Activated CD4-positive, CD25-positive, alpha-beta regulatory T cell (primary cell): Measurements from ENCODE around the gene AMDHD1.

Source experiments
- DNase-seq, 4 experiments: peaks; one replicate each; lab custom pipeline; 2025; lab: John Stamatoyannopoulos, UW

Gene AMDHD1, protein sequence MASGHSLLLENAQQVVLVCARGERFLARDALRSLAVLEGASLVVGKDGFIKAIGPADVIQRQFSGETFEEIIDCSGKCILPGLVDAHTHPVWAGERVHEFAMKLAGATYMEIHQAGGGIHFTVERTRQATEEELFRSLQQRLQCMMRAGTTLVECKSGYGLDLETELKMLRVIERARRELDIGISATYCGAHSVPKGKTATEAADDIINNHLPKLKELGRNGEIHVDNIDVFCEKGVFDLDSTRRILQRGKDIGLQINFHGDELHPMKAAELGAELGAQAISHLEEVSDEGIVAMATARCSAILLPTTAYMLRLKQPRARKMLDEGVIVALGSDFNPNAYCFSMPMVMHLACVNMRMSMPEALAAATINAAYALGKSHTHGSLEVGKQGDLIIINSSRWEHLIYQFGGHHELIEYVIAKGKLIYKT

DNA sequence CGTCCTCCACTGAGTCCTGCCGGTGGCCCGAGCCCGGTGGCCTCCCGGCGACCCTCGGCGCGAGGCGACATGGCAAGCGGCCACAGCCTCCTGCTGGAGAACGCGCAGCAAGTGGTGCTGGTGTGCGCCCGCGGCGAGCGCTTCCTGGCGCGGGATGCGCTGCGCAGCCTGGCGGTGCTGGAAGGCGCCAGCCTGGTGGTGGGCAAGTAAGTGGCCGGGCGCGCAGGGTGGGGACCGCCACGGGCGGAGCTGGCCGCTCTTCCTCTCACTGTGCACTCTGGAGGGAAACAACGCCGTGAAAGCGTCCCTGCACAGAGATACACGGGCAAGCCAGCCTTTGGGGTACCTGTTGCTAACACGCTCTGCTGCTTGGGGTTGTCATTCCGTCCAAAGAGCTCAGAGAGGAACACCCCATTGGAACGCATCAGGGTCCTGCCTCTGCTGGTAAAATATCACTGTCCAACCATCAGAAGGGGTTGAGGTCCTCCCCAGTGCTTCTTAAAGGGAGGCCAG, at the start of gene AMDHD1:
TSS of gene AMDHD1 (plus strand) at position 2 of the 513 bp plus-strand sequence. CDS start at position 70, 68 bp downstream.
- DNase-seq, result peak; percentile 10 to 38 (median 20)

DNA sequence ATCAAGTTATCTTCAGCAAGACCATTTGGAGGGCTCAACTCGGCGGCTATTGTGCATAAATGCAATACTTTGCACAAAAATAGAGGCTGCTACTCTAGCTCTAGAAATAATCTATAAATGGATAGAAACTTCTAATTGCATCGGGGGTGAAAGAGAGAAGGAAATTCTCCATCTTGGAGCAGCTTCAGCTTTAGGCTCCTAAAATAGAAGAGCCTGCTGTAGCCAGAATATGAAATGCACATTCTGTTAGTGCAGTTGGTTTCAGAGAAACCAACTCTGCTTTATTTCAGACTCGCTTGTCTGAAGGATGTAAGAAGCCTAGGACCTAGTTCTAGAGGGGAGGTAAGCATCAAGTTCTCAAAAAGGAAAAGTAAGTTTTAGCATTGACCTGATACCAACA, 46.3 kb upstream of the AMDHD1 start:
- DNase-seq, result no peak

DNA sequence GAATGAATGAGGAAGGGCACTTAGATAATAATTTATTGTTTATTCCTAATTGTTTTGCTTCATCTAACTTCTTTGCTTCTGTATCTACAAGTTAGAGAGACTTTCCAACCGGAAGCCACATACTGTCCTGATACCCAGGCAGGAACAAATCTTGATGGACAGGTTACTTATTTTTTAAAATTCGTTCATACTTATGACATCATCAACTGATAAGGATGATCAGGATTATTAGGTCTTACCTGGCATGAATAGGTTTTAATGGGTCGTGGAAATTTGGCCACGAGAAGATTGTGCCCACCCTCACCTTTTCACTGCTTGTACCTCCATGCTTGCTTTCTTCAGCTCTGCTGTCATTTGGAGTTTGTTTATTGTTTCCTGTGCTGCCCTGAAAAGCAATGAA, 45.0 kb upstream of the AMDHD1 start:
- DNase-seq, result no peak

DNA sequence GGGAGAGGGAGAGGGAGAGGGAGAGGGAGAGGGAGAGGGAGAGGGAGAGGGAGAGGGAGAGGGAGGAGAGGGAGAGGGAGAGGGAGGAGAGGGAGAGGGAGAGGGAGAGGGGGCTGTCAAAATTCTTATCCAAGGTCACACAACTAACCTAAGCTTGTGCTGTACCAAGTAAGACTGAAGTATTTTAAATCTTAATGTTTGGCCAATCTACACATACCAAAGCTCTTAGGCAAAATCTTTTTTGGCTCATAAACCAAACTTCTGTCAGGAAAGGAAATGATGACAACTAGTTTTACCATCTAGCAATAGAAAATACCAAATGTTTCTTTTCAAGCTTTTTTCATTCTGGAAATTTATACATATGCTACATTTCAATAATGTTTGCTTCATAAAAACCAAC, 34.6 kb upstream of the AMDHD1 start:
- DNase-seq, result no peak

DNA sequence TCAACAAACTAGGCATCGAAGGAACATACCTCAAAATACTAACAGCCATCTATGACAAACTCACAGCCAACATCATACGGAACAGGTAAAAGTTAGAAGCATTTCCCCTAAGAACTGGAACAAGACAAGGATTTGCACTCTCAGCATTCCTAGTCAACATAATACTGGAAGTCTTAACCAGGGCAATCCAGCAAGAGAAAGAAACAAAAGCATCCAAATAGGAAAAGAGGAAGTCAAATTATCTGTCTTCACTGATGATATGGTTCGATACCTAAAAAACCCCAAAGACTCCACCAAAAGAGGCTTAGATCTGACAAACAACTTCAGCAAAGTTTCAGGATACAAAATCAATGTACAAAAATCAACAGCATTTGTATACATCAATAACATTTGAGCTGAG, 33.3 kb upstream of the AMDHD1 start:
- no peak for DNase-seq

DNA sequence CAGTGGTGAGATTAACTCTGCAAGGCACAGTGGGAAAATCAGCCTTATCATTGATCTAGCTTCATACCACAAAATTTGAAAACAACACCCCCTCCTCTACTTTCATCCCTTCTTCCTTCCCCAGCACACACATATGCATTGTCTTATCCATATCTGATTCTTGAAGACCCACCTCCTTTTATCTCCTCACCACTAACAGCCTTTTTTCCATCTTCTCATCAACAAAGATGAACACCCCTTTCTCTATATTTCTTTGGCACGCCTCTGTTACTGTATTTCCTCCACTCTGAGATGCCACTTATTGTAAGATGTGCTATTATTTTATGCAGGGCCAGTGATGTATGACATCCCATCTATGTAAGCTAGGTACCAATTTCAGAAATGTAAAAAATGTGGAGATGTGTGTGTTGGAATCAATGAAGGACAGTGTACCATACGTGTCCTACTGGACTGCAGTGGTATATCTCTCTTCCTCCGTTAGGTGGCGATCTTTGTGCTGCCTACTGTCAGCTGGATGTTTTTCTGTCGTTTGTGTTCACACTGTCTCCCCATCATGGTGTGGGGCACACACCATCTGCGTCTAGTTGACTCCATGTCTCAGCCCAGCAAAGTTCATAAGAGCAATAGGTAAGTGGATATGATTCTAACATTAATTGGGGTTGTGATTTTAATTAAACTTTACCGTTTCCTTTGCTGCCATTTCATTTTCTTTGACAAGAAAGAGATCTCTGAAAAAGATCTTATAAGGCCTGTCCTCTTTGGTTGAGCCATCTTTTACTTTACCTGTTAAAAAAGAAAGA, 24.7 kb upstream of the AMDHD1 start:
- DNase-seq, result no peak

DNA sequence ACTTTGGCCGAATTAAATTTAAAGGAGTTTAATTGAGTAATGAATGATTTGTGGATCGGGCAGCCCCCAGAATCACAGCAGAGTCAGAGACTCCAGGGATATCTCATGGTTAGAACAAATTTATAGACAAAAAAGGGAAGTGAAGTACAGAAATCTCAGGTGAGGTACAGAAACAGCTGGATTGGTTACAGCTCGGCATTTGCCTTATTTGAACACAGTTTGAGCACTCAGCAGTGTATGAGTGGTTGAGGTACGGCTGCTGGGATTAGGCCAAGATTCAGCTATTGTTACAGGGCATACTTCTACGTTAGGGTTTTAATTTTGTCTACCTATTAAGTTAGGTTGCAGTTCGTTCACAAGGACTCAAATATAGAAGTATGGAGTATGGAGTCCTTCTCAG, 24.0 kb upstream of the AMDHD1 start:
- DNase-seq, result no peak

DNA sequence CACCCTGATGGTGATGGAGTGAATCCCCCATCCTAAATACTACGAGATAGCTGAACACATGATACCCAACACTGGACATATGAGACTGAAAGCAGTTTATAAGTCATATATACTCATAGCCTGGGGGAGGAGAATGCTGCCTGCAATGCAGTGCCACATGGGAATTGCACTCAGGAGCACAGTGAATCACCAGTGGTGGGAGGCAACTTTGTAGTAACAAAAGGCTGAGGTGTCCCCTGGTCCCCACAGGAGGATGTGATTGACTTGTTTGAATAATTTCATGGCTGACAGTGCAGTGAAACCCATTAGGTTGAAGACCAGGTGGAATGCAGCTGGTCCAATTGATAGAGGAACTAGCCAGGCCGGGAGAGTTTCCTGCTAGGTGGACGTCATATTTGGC, 20.9 kb upstream of the AMDHD1 start:
- DNase-seq, result no peak

DNA sequence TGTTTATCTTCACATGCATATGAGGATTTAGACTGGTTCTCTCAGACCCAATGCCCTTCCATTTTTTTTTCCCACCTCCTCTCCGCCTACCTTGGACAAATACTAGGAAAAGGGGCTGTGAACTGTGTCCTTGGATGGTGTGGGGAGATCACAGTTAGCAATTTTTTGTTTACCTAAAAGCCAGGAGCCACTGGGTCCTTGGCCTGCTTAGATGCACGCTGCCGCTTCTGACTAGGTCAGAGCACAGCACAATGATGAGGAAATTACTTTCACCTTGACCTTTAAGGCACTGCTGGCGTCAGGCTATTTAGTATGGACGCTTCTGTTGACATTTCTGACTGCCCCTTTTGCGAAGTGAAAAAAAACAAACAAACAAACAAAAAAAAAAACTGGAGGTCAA, 2.6 kb upstream of the AMDHD1 start:
- no peak for DNase-seq

DNA sequence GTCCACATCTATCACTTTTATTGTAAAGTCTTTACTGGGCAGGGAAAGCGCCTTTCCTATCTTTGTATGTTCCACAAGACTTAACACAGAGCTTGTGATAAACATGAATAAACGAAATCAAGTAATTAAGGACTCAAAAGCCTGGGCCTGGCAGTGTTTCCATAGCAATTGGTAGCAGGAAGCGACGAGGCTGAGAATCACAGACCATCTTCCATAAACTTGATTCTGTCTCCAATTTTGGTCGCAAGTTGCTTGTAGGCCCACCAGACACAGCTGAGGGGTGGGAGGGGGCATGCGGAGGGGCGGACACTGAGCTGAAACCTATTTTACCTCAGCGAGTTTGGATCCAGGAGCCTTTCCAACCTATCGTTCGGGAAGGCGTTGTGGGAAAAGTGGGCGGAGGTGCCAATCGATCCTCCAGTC, 1.0 kb upstream of the AMDHD1 start:
- no peak for DNase-seq

DNA sequence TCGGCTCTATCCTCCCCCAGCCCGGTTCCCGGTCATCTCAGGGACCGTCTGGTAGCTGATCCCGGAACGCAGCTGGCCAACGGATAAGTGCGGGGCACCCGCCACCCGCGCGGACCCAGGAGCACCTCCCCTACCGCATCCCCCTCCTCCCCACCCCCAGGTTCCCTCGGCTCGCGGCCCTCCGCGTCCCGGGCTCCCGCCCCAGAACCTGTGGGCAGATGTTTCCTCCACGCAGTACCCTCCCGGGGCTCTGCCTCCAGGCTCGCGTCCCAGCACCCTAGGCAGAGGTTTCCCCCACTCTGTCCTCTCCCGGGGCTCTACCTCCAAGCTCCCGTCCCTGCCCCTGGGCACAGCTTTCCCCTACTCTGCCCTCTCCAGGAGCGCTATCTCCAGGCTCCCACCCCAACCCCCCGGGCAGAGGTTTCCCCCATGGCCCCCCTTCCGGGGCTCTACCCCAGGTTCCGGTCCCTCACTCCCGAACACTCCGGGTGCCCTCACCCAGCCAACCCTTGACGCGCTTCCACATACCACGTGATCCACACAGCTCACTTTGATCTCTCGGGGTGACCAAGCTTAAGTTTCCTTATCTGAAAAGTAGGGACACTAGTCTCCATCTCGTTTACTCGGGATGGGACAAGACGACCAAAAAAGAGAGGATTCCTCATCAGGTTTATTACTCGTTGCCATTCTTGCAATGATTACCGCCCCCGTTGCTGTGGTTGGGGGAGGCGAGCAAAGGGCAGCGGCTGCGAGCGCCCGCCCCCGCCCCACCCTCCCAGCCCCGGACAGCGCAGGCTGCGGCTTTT, 404 bp upstream of the AMDHD1 start, which contains the start of gene CCDC38:
TSS of gene CCDC38 (minus strand) at position 91 of the 806 bp plus-strand sequence. CDS start 6,105 bp downstream, outside the sequence.
- DNase-seq, result peak; percentile 56 to 66 (median 63)

DNA sequence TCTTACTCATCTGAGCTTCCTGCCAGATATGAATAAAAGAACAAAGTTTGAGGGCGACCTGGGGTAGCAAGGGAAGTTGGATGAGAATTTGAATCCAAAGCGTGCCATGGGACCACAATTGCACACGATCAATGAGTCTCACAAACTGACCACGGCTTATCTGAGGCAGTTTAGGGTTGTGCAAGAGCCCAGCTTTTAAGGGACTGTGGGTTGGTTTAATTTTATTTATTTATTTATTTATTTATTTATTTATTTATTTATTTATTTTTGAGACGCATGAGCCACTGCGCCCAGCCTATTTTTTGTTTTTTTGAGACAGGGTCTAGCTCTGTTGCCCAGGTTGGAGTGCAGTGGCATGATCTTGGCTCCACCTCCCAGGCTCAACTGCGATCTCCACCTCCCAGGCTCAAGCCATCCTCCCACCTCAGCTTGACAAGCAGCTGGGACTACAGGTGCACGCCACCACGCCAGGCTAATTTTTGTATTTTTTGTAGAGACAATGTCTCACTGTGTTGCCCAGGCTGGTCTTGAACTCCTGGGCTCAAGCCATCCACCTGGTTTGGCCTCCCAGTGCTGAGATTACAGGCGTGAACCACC, 1.1 kb downstream of the AMDHD1 start:
- no peak for DNase-seq

DNA sequence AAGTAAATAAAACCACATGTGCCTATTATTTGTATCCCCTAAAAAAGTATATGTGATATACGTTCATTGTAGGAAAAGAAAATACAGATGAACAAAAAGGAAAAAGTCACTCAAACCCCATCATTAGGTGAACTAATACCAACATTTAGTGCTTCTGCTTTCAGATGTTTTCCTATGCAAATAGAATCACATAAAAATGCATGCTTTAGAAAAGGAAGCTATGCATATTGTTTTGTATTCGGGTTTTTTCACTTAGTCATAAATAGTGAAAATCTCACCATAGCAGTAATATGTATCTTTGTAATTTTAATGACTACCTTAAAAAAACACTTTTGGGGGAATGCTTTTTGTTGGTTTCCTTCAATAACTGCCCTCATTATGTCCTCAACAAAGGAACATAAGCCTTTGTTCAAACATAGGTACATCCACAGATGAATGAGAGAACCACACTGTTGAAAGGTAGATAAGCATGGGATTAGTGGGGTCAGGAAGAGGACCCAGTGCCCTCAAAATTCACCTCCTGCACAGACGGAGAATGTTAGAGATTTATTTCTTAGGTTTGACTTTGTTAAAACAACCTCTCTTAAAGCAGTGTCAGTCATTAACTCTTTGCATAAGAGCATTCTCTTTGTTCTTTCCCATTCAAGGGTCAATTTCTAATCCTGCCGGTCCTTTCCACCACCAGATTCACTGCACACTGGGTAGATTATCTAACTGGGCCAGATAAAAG, 6.5 kb downstream of the AMDHD1 start:
- DNase-seq, result no peak

DNA sequence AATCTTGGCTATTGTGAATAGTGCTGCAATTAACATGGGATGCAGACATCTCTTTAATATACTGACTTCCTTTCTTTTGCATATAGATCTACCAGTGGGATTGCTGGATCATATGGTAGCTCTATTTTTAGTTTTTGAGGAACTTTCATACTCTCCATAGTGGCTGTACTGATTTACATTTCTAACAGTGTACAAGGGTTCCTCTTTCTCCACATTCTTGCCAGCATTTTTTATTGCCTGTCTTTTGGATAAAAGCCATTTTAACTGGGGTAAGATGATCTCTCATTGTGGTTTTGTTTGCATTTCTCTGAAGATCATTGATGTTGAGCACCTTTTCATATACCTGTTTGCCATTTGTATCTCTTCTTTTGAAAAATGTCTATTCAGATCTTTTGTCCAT, 8.4 kb downstream of the AMDHD1 start:
- no peak for DNase-seq

DNA sequence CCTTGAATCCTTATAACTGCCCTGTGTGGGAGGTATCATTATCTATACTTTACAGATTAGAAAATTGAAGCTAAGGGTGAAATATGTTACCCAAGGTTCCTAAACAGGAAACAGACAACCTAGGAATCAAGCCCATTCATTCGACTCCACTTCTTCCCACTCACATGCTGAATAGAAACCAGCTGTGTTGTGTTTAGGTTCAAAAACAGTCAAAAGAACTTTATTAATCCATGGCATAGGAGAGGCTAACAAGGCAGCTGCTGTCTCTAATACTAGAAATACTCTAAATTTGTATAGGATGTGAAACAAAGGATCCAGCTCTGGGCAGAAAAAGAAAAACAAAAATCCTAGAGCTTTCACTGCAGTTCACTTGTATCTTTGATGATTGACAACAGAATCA, 9.9 kb downstream of the AMDHD1 start:
- DNase-seq, result no peak

DNA sequence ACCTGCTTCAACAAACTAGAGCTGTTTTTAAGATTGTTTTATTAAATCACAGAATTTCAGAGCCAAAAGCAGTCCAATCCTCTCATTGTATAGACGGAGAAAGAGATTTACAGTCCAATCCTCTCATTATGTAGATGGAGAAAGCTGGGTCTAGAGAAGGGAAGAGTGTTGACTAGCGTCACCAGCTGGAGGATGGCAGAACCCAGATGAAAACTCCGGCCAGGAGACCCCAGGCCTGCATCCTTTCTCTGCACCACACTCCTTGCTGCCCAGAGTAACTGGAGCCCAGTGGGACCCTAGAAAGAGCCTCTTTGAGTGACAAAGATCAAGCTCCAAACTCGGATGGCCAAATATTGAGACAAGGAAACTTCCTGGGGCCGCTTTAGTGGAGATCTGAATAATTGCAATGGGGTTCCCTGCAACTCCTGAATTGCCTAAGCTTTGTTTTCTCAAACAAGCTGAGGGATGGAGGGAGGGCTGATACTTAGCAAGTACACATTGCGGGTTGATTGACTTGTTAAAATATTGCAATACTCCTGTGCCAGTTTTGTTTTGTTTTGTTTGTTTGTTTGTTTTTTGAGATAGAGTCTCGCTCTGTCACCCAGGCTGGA, 12.5 kb downstream of the AMDHD1 start:
- no peak for DNase-seq

DNA sequence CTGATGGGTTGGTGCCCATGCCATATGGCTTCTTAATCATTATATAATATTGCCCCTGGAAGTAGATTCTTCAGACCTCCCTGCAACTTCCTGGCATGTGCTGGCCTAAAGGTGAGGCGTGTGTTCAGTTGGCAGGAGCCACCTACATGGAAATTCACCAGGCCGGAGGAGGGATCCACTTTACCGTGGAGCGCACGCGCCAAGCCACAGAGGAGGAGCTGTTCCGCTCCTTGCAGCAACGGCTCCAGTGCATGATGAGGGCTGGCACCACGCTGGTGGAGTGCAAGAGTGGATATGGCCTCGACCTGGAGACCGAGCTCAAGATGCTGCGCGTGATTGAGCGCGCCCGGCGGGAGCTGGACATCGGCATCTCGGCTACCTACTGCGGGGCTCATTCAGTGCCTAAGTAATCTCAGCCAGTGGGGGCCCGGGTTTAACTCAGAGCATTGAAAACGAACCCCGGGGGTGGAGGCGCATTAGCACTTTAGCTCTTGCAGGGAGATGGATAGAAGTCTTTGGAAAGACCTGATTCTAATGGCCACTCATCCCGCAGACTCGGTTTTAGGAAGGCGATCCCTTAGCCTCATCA, 13.5 kb downstream of the AMDHD1 start:
- DNase-seq, result no peak

DNA sequence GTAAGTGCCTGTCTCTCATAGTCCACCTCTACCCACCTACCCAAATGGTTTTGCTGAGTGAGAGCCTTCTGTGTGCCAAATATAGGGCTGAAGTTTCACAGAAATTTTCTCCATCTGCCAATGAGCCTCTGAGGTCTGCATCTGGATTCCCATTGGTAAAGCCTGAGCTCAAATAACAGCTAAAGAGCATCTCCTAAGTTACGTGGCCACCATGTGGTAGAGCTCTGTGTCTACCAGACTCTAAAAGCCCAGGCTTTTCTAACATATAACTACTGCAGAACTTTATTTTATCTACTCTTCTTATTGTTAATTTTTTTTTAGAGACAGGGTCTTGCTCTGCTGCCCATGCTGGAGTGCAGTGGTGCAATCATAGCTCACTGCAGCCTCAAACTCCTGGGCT, 16.0 kb downstream of the AMDHD1 start:
- no peak for DNase-seq

DNA sequence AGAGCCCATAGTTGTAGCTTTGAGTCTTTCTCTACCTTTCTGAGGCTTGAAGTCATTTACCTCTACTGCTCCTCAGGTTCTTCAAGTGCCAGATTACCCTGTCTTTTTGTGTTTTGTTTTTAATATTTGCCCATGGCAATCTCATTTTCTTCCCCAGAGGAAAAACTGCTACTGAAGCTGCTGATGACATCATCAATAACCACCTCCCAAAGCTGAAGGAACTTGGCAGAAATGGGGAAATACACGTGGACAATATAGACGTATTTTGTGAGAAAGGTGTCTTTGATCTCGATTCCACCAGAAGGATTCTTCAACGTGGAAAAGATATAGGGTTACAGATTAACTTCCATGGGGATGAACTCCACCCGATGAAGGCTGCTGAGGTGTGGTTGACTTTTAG, 17.1 kb downstream of the AMDHD1 start:
- no peak for DNase-seq

DNA sequence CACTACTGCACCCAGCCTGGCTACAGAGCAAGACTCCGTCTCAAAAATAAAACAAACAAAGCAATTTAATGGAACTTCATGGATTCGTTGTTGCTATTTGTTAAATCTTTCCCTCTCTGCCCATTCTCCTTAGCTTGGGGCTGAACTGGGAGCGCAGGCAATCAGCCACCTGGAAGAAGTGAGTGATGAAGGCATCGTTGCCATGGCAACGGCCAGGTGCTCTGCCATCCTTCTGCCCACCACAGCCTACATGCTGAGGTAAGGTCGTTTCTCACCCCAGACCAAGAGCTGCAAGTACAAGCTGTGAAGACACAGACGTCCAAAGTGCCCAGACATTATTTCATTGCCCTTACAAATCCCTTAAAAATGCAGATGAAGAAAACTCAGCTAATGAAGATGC, 19.1 kb downstream of the AMDHD1 start:
- DNase-seq, result no peak
